Pulmonary artery endothelial cell (primary cell): ENCODE results near the gene CACNA2D1. TPM values are rescaled to one million over a fixed set of nuclear protein-coding genes. Genes with fewer than 3 reads are reported as not detected.

Source experiments
- DNase-seq: peaks from one replicate; pipeline ENCODE4 v3.0.0-alpha.2; 2011; ENCODE audit warnings: low read depth, low spot score
- total RNA-seq: library from RNA; depleted of rRNA; stranded (reverse); fragments of >200 nt; gene quantifications from 2 replicates; pipeline ENCODE4 v1.2.3, GENCODE V29; 2014

Gene CACNA2D1
- total RNA-seq, 1 donor from 2014 or later = 61.4 TPM

DNA sequence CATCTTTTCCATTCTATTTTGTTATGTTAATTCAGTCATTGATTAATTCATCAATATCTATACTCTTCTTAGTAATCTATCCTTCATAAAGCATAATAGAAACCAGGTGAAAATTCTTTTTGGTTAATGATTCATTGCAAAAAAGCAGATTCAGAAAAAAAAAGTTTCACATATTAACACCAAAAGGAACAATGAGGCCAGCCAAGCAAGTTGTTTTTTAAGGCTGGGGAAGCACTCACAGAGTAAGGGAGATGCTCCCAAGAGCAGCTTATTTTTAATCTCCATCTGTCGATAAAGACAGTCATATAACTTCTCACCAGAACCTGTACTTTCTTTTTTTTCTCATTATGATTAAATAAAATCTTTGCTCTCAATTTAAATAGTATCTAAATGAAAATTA, 95.8 kb downstream of the CACNA2D1 start:
- no peak for DNase-seq

DNA sequence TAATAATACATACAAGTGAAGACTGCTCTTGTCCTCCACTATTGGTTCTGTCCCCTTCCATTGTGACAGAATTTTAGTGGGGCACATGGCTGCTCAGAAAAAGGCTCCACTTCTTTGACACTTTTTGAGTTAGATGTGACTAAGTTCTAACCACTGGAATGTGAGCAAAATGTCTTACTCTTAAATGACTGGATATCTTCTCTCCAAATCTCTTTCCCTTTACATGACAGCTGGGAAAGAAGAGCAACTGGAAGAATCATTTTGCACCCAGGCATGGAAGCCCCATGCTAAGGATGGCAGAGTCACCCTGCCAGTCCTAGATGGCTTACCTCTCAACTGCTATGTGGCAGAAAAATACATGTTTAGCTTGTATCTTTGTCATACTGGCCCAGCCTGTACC, 97.7 kb downstream of the CACNA2D1 start:
- DNase-seq = no peak

DNA sequence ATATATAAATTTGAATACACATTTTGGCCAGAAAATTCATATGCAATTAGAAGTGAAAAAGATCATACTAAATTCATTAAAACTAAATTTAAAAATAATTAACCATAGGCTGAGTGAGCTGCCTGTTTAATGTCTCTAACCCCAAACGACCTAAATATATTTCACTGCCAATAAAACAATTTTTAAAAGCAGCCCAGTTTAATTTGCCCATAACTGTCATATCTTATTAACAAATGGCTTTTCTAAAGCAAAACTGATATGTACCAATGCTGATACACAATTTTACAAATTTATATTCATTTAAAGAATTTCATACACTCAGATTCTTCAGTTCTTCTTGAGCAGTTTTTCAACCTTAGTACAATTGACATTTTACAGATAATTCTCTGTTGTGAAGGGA, 99.9 kb downstream of the CACNA2D1 start:
- DNase-seq = no peak

DNA sequence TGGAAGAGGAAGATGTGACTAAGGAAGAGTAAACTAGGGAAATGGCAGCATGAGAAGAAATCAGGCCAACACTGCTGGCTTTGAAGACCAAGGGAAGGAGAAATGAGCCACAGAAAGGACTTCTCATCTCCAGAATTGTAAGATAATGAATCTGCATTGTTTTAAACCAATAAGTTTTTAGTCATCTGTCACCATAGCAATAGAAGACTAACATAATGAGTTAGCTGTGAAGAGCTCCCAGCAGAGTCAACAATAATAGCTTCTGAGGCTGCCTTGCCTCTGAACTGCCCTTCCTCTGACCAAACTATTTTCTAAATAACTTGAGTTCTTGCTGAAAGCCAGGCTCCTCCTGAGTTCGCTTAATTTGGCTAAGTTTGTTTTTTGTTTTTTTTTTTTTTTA, 103.6 kb downstream of the CACNA2D1 start:
- no peak for DNase-seq

DNA sequence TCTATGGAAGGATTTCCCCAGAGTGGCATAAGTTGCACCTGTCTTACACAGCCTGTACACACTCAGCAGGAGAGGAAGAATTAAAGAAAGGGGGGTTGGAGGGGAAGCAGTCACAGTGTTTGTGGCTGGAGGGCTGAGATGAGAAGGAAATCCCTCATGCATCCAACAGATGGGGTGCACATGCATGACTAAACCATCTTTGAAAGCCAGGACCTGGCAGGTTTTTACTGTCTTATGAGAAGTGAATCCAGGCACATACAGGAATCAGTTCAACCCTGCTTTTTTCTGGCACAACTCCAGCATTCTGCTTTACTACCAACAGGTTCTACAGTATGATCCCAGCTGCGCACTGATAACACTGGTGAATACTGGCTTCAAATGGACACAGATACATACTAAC, 107.7 kb downstream of the CACNA2D1 start:
- no peak for DNase-seq

DNA sequence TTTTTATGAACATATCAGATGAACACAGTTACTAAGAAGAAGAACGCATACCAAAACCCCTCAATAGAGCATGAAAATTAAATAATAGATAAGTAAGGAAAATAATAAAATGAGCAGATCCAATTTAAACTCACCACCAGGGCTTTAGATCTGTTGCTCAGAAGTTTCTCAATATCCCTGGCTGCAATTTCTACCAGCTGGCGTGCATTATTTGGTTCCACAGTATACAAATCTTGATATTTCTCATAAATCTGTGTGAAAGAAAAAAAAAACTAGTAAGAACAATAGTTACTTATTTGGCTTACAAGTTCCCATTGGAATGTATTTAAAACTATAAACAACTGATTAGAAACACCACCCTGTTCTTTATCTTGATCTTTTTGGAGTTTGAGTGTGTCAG, 108.6 kb downstream of the CACNA2D1 start:
- DNase-seq = no peak

DNA sequence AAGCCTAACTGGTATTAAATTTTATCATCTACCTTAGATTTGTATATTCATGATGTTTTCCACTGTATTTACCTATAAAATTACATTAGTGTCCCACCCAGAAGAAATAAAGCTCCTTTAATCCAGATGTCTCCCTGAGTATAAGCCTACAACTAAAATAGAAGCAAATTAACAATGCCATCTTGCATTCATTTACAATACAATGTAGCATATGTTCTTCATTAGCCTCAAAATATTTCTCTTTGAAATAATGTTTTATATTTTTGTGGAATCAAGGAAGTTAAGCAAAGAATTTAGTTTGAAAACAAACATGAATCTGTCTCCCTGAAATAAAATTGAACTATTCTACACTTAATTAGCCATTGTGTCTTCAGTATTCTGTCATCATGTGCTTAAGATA, 112.3 kb downstream of the CACNA2D1 start:
- no peak for DNase-seq

DNA sequence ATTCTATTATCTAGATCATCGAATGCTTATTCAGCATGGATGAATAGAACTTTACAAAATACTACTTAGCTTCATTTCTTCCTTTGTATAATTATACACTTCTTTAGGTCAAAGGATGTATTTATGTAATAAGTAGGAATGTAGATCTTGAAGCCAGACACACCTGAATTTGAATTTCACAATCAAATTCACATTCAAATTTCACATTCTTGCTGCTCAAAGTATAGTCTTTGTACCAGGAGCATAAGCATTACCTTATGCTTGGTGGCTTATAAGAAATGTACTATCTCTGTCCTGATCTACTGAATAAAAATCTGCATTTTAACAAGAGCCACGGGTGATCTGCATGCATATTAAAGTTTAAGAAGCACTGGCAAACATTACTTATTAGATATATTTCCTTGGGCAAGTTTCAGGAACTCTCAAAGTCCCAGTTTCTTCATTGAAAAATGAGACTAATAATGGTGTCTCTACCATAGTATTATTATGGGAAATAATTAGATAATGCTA, 112.8 kb downstream of the CACNA2D1 start:
- no peak for DNase-seq

DNA sequence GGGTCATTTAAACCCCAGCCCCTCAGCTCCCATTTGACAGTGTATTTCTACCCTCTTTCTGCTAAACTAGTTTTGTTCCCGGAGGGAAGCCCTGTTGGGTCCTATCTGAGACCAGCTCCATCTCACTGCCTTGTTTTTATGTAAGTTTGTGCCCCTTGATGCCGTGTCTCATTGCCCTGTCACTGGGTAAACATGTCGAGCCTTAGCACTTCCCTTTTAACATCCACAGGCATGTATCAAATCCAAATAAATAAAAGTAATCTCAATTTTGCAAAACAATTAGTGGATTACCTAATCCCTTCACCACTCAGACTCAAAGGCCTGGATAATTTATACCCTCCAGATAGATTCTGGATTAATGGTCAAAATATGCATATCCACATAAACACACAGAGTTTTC, 115.7 kb downstream of the CACNA2D1 start:
- DNase-seq = no peak

DNA sequence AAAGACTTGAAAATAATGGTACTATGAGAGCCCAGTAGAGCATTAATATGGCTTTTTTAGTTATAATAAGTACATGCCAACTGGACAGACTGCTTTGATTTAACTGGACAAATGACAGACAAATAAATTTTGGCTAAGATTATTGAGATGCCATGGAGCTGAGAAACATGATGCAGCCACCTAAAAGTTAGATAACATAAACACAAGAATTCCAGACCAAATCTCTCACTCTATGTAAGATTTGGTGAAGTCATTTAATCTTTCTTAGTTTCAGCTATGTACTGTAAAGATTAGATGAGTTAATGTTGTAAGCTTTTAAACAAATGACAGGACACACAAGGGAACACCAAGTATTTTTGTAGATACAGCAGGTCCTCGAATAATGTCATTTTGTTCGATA, 118.2 kb downstream of the CACNA2D1 start:
- no peak for DNase-seq

DNA sequence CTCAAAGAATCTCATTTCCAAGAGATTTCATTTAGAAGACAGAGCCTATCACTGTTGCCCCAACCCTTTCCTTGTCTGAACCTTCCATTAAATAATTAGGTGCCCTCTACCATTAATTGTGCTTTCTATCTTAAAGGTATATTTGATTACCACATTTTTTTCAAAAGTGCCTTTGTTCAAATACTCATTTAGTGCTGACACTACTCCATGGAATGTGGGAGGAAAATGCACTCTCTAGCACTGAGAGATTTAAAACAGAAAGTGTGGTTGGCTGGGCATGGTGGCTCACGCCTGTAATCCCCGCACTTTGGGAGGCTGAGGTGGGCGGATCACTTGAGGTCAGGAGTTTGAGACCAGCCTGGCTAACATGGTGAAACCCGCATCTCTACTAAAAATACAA, 119.8 kb downstream of the CACNA2D1 start:
- no peak for DNase-seq

DNA sequence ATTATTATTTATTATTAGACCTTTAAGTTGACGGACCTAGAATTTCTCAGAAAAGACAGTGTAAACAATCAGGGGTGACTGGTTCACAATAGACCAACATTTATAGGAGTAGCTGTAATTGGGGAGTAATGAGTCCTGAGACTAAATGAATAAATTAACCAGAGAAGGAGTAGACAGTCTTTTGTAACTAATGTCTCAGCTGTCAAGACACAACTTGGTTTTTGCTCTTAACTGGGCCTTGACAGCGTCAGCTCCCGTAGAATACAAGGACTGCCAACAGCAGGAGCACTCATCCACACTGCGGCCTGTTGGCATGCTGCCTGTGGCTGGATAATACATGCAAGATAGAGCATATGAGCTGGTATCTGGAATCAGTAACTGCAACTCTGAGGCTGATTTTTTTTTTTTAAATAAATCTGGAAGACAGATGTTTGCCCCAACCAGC, 123.9 kb downstream of the CACNA2D1 start:
- no peak for DNase-seq

DNA sequence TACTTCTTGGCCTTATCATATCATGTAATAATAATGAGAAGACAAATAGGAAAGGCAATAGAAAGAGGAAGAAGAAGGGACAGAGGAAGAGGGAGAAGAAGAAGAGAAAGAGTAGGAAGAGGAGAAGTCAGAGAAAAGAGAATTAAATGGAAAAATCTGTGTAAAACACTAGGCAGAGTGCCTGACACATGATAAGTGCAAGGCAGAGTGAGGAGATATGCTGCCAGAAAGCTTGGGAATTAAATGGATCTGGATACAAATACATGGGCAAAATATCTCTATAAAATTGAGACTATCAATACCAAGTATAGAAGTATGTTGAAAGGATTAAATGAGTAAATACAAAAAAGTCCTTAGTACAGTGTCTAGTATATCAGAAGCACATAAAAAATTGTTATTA, 124.8 kb downstream of the CACNA2D1 start:
- DNase-seq = no peak

DNA sequence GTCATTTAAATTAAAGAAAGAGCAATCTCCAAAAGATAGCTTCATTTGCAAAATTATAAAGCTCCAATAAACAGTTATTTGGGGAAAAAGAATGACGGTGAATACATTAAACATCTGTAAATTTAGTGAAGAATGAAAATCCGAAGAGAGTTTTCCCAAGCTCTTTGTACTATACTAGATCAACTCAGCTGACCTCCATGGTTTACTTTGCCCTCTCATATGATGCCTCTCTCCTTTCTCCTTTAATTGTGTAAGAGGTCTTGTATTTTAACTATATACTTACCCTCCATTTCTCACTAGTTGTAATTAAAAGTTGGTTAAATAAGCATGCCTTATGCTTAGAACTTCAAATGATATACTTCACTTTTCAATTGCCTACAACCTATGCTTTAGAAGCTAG, 125.8 kb downstream of the CACNA2D1 start:
- DNase-seq = no peak

DNA sequence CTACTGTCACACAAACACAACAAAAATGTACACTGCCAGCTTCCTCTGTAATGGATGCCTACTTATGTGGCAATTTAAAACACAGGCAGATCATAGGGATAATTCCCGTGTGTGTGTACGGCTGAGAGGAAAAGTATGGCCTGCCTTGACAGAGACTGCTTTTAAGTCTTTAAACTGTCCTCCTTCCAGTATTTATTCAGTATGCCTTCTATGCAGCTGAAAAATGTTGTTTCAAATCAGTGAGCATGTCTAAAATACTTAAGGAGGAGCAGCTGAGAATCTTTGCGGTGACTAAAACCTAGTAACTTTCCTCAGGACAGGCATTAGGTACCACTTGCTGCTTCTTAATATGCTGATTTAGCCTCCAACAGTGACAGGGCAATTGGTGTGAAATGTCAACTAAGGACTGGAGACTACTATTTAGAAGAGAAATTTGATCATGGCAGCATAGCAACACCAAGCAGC, 126.3 kb downstream of the CACNA2D1 start:
- DNase-seq = no peak

DNA sequence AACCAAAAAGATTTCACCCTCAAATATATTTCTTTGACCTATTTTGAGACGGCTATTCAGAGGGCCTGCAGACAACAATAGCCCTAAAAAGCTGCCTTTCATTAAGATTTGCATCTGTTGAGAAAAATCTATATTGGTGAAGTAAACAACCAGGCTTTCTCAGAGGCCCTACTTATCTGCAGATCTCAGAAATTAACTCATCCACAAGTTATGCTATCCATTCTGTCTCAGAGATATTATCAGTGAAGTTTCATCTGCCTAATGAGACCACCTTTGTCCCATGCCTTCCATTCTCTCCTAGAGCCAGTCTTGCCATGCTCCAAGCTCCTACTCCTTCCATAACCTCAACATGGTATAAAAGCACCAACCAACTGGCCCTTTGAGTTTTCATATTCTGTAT, 130.3 kb downstream of the CACNA2D1 start:
- no peak for DNase-seq

DNA sequence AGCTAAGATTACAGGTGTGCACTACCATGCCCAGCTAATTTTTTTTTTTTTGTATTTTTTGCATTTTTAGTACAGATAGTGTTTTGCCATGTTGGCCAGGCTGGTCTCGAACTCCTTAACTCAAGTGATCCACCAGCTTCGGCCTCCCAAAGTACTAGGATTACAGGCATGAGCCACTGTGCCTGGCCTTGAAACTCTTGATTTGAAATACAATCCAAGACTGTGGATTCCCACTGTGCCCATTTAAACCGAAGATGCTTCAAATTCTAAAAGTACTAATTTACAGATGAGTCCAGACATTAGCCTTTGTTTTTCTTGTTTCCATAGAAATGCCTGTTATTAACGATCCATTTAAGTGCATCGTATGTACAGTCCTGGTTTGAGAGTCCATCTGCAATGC, 130.9 kb downstream of the CACNA2D1 start:
- no peak for DNase-seq

DNA sequence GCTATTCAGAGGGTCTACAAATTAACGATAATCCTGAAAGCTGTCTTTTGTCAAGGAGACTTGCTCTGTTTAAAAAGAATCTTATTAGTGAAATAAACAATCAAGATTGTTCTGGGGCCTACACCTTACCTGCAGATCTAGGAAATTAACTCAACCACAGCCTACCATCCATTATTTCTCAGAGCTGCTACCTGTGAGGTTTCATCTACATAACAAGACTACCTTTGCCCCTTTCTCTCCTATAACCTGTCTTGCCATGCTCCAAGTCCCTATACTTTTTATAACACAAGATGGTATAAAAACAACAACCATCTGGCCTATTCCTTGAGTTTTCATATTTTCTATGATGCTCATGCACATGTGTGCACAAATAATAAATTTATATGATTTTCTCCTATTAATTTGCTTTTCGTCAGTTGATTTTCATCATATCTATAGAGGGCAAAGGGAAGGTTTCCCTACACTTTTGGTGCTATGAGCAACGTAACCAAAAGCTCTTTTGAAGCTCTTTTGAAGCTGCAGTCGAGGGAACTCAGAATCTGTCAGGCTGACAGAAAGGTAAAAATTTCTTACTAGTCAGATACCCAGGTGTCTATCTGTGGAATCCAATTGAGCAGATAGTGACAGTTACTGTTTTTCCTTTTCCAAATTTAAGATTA, 138.1 kb downstream of the CACNA2D1 start:
- DNase-seq = no peak

DNA sequence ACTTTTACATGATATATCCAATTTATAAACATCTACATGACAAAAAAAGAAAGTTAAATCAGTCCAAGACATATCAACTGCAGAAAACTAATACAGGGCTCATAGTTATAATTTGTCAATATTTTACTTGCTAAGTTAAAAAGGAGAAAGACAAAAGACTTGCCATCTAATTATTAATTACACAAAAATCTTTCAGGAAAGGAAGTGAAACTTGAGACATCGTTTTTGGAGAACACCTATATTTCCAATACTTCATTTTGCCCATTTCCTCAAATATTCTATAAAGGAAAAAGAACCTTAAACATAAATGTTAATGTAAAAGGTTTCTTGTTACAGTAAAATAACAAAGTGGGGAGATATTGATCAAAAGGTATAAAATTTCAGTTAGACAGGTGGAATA, 148.7 kb downstream of the CACNA2D1 start:
- DNase-seq = no peak

DNA sequence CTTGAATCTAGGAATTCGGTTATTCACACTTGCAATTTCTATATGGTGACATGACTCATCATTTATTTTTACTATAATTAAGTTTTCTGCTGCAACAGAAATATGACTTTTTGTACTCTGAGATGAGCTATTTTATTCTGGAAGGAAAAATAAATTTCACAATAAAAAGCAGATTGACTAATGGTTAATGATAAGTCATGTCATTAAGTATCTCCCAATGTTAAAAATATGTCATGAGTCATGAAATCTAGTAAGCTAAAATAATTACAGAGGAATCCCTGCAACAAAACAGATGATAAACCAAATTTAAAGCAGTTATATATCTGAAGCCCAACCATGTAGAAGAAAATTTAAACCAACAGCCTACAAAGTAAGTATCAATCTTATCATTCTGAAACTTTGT, 149.2 kb downstream of the CACNA2D1 start:
- no peak for DNase-seq

DNA sequence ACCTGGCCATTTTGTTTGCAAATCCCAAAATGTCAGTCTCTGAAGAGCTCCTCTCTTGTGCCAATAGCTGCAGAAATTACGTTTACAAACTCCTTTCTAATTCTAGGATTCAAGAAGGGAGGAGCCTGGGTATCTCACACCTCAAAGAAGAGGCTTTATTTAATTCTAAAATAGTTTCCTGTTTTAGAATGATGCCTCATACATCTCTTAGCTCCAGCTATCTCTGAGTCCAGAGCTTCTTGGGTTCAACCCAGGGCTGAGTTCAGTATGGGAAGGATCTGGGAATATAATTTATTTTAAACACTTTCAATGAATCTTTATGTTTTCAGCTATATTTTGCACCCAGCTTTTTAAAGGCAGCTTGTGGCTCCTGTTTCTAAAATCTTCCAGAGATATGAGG, 150.1 kb downstream of the CACNA2D1 start:
- no peak for DNase-seq

DNA sequence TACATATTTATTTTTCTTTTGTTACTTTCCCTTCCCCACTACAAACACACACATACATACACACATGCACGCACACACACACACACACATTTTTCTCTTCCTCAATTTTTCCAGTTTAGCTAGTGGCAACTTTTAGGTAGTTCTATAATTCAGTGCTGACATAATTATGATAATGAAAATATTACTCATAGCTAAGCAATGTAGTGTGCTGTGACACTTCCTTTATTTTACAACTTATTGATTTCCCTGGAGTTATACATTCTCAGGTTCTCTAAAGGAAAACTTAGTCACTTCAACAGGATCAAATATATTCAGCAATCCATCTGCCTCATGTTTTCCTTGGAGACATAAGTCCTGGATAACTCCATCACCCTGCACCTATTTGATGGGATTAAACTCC, 151.6 kb downstream of the CACNA2D1 start:
- DNase-seq = no peak

DNA sequence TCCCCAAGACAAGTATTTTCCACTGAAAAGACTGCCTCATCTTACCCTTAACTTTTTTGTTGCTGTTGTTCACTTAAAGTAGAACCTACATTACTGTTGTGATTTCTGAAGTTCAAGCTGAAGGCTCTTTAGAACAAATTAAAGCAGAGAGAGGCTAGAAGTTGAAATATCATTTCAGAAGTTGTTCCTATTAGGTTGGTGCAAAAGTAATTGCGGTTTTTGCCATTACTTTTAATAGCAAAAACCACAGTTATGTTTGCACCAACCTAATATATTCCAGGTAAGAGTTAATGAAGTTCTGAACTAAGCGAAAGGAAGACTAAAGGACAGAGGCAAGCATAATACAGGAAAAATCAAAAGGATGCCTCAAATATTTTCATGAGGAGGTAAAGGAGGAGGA, 153.7 kb downstream of the CACNA2D1 start:
- DNase-seq = no peak

DNA sequence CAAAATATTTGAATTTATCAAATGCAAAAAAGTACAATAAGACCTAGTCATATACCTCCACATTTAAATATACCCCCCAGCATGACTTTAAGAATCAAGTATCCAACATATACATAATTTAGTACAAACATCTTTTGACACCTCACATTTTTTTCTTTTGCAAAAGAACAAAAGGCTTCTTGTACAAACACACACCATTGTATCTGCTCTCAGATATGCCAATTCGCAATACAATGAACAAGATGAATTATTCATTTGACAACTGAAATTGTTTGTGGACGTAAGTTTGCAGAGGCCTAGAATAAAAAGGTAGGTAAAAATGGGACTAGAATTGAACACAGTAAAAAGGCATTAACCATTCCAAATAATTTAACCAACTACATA, 154.4 kb downstream of the CACNA2D1 start:
- no peak for DNase-seq
